ENCODE results near the gene SMC4. TPM values are rescaled to one million over a fixed set of nuclear protein-coding genes. Genes with fewer than 3 reads are reported as not detected.

SMC4 gene
- total RNA-seq, 1 donor from 2014 or later, result 5.0 TPM

DNA sequence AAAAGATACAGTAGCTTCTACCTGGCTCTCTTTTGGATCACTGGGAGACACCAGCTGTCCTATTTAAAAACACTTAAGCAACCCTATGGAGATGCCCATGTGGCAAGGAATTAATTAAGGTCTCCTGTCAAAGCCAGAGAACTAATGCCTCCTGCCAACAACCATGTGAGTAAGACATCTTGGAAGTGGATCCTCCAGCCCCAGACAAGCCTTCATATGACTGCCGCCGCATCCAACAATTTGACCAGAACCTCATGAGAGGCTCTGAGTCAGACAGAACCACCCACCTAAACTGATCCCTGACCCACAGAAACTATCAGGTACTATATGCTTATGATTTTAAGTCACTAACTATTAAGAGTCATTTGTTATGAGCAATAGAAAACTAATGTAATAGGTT is 22.8 kb upstream of the SMC4 start:
- DNase-seq (ENCODE audit: low spot score in 2 of 2), result no peak

DNA sequence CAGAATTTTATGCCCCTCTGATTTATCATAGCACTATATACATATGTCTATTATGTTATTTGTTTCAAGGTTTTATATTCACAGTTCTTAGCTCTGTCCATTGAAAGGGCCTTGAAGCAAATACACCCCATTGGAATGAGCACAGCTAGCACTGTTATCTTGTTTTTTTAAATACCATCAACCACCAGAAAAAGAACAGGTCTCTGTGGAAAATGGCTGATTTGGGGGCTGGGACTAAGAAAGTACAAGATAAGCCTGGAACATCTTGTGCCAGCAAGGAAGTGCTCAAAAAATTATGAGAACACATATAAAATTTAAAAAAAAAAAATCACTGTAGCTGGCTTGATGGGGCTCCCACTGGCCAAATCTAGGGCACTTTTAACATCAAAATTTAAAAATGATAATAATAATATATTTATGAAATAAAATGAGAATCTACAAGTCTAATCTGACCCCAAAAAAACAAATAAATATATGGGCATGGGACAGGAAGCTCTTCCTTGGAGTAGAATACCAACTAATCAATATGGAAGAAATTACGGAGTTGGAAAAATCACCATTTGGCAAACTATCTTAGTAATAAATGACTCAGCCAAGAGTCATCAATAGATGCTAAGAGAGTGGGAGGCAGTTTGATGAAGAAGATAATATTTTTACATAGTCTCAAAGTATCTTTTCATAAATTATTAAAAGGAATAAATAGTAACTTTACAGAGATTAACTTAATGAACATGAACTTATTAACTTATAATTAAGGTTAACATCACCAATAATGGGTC is 20.9 kb upstream of the SMC4 start:
- intact Hi-C loops (cut with DNase I), result no loop called here
- H3K36me3 ChIP-seq, result peaks cover 10 to 37% of the 10 kb centered on the region in 2 donors
- H3K9me3 ChIP-seq, result no peaks in the 10 kb centered on the region
- no peak overlapping the region for H3K4me3 ChIP-seq
- TF ChIP-seq, protein P1, sequence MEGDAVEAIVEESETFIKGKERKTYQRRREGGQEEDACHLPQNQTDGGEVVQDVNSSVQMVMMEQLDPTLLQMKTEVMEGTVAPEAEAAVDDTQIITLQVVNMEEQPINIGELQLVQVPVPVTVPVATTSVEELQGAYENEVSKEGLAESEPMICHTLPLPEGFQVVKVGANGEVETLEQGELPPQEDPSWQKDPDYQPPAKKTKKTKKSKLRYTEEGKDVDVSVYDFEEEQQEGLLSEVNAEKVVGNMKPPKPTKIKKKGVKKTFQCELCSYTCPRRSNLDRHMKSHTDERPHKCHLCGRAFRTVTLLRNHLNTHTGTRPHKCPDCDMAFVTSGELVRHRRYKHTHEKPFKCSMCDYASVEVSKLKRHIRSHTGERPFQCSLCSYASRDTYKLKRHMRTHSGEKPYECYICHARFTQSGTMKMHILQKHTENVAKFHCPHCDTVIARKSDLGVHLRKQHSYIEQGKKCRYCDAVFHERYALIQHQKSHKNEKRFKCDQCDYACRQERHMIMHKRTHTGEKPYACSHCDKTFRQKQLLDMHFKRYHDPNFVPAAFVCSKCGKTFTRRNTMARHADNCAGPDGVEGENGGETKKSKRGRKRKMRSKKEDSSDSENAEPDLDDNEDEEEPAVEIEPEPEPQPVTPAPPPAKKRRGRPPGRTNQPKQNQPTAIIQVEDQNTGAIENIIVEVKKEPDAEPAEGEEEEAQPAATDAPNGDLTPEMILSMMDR (IDR thresholded peaks at IDR 0.05), result no peak
- H3K27ac ChIP-seq, result no peak overlapping the region
- no peaks in the 10 kb centered on the region for H3K4me1 ChIP-seq
- H3K27me3 ChIP-seq, result no peaks in the 10 kb centered on the region
- no peak for DNase-seq (ENCODE audit: low spot score in 2 of 2)

More for the DNA sequence above, 22.8 kb upstream of the SMC4 start:
- Histone ChIP-seq H3K27me3 (no peaks in the 10 kb centered on the region), H3K4me1 (no peaks in the 10 kb centered on the region), H3K9me3 (no peaks in the 10 kb centered on the region), H3K36me3 (peaks cover 10 to 37% of the 10 kb centered on the region in 2 donors), H3K4me3 (no peak overlapping the region), H3K27ac (no peak overlapping the region)
- intact Hi-C loops (cut with DNase I), result no loop called here
- TF ChIP-seq, protein P1 (IDR thresholded peaks at IDR 0.05), result no peak

DNA sequence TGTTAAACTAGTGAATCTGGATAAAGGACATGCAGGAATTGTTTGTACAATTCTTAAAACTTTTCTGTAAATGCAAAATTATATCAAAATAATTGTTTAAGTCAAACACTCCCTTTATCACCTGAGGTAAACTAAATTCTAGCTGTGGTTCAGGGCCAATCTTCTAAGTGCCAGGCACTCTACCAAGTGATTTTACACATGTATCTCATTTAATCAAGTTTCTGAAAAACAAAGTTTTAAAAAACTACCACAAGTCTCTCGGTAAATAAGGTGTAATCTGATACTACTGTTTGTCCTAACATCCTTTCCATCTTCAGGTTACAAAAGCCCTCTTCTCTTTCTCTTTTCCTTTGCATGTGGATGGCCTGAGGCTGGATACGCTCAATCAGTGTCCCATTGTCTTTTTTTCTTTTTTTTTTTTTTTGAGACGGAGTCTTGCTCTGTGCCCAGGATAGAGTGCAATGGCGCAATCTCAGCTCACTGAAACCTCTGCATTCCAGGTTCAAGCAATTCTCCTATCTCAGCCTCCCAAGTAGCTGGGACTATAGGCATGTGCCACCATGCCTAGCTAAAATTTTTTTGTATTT is 19.7 kb upstream of the SMC4 start:
- Histone ChIP-seq H3K4me3 (no peak overlapping the region), H3K27ac (no peak overlapping the region), H3K9me3 (no peaks in the 10 kb centered on the region), H3K4me1 (no peaks in the 10 kb centered on the region), H3K27me3 (no peaks in the 10 kb centered on the region), H3K36me3 (peaks cover 10 to 26% of the 10 kb centered on the region in 2 donors)
- DNase-seq (ENCODE audit: low spot score in 2 of 2), result no peak
- TF ChIP-seq, protein P1 (IDR thresholded peaks at IDR 0.05), result no peak
- intact Hi-C loops (cut with DNase I), result no loop called here

DNA sequence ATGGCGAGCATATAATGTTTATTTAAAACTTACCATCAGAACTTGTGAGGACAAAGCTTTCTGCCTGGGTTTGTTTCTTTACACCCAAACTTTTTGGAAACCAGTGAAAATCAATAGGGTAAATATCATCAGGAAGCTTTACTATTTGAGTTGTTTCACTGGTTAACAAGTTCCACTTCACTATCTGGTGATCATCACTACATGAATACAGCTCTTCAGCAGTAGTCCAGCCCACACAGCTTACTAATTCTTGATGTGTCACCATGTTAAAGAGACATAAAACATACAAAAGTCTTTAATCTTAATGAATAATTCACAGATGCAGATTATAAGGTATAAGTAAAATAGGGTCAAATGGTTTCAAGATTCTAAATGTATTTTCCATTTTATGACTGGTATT is 18.0 kb upstream of the SMC4 start:
- DNase-seq (ENCODE audit: low spot score in 2 of 2), result no peak
- Histone ChIP-seq H3K27ac (no peak overlapping the region), H3K4me3 (no peak overlapping the region), H3K4me1 (no peaks in the 10 kb centered on the region), H3K27me3 (no peaks in the 10 kb centered on the region), H3K9me3 (no peaks in the 10 kb centered on the region), H3K36me3 (peaks cover 10 to 16% of the 10 kb centered on the region in 2 donors)
- intact Hi-C loops (cut with DNase I), result no loop called here
- TF ChIP-seq, protein P1 (IDR thresholded peaks at IDR 0.05), result no peak

DNA sequence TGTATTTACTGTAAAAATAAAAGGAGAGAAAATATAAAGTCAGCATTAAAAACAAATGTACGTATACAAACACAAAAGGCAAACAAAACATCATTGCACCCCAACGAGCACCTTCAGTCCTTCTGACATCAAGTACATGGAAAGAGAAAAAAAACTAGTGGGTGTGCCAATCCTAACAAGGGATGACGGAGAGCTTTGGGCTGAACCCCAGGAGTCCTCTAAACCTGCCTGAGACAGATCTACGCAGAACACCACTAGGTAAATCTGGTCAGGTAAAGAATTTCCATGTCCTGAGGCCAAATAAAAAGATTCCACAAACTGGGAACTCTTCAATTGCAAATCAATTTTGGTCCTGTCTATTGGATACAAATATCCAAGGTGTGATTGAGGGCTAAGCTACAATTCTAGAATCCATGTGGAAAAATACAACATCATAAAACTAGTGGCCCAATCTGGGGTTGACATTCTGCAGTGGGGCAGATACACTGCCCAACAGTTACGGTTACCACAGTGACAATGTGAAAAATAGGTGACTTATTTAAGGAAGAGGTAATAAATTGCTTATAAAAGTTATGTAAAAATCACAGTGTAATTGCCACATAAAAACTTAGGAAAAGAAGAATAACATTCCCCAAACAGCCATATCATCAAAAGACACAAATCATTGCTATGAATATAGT is 14.7 kb upstream of the SMC4 start:
- peaks cover 3 to 6% of the 10 kb centered on the region in 2 donors for H3K36me3 ChIP-seq
- no peak for DNase-seq (ENCODE audit: low spot score in 2 of 2)
- intact Hi-C loops (cut with DNase I), result no loop called here
- no peaks in the 10 kb centered on the region for H3K9me3 ChIP-seq
- no peak overlapping the region for H3K27ac ChIP-seq
- no peaks in the 10 kb centered on the region for H3K4me1 ChIP-seq
- H3K27me3 ChIP-seq, result no peaks in the 10 kb centered on the region
- H3K4me3 ChIP-seq, result no peak overlapping the region
- TF ChIP-seq, protein P1 (IDR thresholded peaks at IDR 0.05), result no peak
